GM23338 (cell line): ENCODE results near the gene TNFSF10.

Source experiments
- CREB1 ChIP-seq: fragments of 250-450 bp; sonication (Bioruptor Pico); IDR thresholded peaks from 2 replicates; pipeline ENCODE4 v1.5.0; 2020; ENCODE audit warnings: low read depth, mild to moderate bottlenecking, moderate library complexity
- ETS1 ChIP-seq: IDR thresholded peaks from 2 replicates; pipeline ENCODE4 v1.6.1; 2016; ENCODE audit warnings: antibody characterized with exemption
- EZH2 ChIP-seq: fragments of 200-600 bp; sonication (generic); IDR thresholded peaks from one replicate; pipeline ENCODE4 v1.8.0; 2017; ENCODE audit warnings: antibody characterized with exemption, mild to moderate bottlenecking, low read depth; ENCODE audit not compliant: unreplicated experiment
- EZH2phosphoT487 ChIP-seq: fragments of 200-600 bp; sonication (generic); IDR thresholded peaks from one replicate; pipeline ENCODE4 v1.8.1; 2018; ENCODE audit warnings: antibody characterized with exemption; ENCODE audit not compliant: unreplicated experiment
- JUNB ChIP-seq: IDR thresholded peaks from one replicate; pipeline ENCODE4 v1.6.1; 2016; ENCODE audit warnings: antibody characterized with exemption; ENCODE audit not compliant: unreplicated experiment
- NANOG ChIP-seq: IDR thresholded peaks from 2 replicates; pipeline ENCODE4 v1.6.1; 2016; ENCODE audit warnings: antibody characterized with exemption, borderline replicate concordance
- POLR2AphosphoS5 ChIP-seq: IDR thresholded peaks from 2 replicates; pipeline ENCODE4 v1.6.1; 2016; ENCODE audit warnings: antibody characterized with exemption, low read depth
- STAT1 ChIP-seq: IDR thresholded peaks from one replicate; pipeline ENCODE4 v1.6.1; 2016; ENCODE audit warnings: antibody characterized with exemption; ENCODE audit not compliant: unreplicated experiment
- ZNF114 ChIP-seq: fragments of 250-450 bp; sonication (Bioruptor Pico); IDR thresholded peaks from 2 replicates; pipeline ENCODE4 v1.5.0; 2020; ENCODE audit warnings: mild to moderate bottlenecking, moderate library complexity
- ZNF331 ChIP-seq: fragments of 250-450 bp; sonication (Bioruptor Pico); IDR thresholded peaks from 2 replicates; pipeline ENCODE4 v1.5.0; 2020; ENCODE audit warnings: low read depth, mild to moderate bottlenecking, moderate library complexity
- TF ChIP-seq, protein P1 (sequence below), 2 experiments: fragments of 200-600 bp in 1 of 2; sonication (generic) in 1 of 2; conservative IDR thresholded peaks; 2 replicates each; pipeline versions ENCODE4 v1.5.1 to v1.6.1; 2016 to 2017; ENCODE audit warnings: antibody characterized with exemption in 2 of 2, low read depth in 2 of 2, mild to moderate bottlenecking in 2 of 2, moderate library complexity in 1 of 2
- TF ChIP-seq, protein P2 (sequence below): IDR thresholded peaks from one replicate; pipeline ENCODE4 v1.6.1; 2018; ENCODE audit warnings: antibody characterized with exemption; ENCODE audit not compliant: unreplicated experiment
- TF ChIP-seq, protein P3 (sequence below): fragments of 250-450 bp; sonication (Bioruptor Pico); IDR thresholded peaks from 2 replicates; pipeline ENCODE4 v1.5.0; 2020; ENCODE audit warnings: mild to moderate bottlenecking, moderate library complexity

GRCh38 chr3:172519740-172520139, 3.5 kb downstream of the TNFSF10 start:
- TF ChIP-seq, protein P1, sequence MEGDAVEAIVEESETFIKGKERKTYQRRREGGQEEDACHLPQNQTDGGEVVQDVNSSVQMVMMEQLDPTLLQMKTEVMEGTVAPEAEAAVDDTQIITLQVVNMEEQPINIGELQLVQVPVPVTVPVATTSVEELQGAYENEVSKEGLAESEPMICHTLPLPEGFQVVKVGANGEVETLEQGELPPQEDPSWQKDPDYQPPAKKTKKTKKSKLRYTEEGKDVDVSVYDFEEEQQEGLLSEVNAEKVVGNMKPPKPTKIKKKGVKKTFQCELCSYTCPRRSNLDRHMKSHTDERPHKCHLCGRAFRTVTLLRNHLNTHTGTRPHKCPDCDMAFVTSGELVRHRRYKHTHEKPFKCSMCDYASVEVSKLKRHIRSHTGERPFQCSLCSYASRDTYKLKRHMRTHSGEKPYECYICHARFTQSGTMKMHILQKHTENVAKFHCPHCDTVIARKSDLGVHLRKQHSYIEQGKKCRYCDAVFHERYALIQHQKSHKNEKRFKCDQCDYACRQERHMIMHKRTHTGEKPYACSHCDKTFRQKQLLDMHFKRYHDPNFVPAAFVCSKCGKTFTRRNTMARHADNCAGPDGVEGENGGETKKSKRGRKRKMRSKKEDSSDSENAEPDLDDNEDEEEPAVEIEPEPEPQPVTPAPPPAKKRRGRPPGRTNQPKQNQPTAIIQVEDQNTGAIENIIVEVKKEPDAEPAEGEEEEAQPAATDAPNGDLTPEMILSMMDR (conservative IDR thresholded peaks at IDR 0.05; ENCODE audit: low read depth in 2 of 2) = no peak
- TF ChIP-seq EZH2phosphoT487 (no peak), CREB1 (CRISPR knock-in tag) (no peak), POLR2AphosphoS5 (no peak), EZH2 (no peak), ETS1 (no peak), NANOG (no peak), STAT1 (no peak), JUNB (no peak), ZNF331 (no peak), ZNF114 (CRISPR knock-in tag) (no peak)
- TF ChIP-seq, protein P2, sequence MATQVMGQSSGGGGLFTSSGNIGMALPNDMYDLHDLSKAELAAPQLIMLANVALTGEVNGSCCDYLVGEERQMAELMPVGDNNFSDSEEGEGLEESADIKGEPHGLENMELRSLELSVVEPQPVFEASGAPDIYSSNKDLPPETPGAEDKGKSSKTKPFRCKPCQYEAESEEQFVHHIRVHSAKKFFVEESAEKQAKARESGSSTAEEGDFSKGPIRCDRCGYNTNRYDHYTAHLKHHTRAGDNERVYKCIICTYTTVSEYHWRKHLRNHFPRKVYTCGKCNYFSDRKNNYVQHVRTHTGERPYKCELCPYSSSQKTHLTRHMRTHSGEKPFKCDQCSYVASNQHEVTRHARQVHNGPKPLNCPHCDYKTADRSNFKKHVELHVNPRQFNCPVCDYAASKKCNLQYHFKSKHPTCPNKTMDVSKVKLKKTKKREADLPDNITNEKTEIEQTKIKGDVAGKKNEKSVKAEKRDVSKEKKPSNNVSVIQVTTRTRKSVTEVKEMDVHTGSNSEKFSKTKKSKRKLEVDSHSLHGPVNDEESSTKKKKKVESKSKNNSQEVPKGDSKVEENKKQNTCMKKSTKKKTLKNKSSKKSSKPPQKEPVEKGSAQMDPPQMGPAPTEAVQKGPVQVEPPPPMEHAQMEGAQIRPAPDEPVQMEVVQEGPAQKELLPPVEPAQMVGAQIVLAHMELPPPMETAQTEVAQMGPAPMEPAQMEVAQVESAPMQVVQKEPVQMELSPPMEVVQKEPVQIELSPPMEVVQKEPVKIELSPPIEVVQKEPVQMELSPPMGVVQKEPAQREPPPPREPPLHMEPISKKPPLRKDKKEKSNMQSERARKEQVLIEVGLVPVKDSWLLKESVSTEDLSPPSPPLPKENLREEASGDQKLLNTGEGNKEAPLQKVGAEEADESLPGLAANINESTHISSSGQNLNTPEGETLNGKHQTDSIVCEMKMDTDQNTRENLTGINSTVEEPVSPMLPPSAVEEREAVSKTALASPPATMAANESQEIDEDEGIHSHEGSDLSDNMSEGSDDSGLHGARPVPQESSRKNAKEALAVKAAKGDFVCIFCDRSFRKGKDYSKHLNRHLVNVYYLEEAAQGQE = no peak
- TF ChIP-seq, protein P3, sequence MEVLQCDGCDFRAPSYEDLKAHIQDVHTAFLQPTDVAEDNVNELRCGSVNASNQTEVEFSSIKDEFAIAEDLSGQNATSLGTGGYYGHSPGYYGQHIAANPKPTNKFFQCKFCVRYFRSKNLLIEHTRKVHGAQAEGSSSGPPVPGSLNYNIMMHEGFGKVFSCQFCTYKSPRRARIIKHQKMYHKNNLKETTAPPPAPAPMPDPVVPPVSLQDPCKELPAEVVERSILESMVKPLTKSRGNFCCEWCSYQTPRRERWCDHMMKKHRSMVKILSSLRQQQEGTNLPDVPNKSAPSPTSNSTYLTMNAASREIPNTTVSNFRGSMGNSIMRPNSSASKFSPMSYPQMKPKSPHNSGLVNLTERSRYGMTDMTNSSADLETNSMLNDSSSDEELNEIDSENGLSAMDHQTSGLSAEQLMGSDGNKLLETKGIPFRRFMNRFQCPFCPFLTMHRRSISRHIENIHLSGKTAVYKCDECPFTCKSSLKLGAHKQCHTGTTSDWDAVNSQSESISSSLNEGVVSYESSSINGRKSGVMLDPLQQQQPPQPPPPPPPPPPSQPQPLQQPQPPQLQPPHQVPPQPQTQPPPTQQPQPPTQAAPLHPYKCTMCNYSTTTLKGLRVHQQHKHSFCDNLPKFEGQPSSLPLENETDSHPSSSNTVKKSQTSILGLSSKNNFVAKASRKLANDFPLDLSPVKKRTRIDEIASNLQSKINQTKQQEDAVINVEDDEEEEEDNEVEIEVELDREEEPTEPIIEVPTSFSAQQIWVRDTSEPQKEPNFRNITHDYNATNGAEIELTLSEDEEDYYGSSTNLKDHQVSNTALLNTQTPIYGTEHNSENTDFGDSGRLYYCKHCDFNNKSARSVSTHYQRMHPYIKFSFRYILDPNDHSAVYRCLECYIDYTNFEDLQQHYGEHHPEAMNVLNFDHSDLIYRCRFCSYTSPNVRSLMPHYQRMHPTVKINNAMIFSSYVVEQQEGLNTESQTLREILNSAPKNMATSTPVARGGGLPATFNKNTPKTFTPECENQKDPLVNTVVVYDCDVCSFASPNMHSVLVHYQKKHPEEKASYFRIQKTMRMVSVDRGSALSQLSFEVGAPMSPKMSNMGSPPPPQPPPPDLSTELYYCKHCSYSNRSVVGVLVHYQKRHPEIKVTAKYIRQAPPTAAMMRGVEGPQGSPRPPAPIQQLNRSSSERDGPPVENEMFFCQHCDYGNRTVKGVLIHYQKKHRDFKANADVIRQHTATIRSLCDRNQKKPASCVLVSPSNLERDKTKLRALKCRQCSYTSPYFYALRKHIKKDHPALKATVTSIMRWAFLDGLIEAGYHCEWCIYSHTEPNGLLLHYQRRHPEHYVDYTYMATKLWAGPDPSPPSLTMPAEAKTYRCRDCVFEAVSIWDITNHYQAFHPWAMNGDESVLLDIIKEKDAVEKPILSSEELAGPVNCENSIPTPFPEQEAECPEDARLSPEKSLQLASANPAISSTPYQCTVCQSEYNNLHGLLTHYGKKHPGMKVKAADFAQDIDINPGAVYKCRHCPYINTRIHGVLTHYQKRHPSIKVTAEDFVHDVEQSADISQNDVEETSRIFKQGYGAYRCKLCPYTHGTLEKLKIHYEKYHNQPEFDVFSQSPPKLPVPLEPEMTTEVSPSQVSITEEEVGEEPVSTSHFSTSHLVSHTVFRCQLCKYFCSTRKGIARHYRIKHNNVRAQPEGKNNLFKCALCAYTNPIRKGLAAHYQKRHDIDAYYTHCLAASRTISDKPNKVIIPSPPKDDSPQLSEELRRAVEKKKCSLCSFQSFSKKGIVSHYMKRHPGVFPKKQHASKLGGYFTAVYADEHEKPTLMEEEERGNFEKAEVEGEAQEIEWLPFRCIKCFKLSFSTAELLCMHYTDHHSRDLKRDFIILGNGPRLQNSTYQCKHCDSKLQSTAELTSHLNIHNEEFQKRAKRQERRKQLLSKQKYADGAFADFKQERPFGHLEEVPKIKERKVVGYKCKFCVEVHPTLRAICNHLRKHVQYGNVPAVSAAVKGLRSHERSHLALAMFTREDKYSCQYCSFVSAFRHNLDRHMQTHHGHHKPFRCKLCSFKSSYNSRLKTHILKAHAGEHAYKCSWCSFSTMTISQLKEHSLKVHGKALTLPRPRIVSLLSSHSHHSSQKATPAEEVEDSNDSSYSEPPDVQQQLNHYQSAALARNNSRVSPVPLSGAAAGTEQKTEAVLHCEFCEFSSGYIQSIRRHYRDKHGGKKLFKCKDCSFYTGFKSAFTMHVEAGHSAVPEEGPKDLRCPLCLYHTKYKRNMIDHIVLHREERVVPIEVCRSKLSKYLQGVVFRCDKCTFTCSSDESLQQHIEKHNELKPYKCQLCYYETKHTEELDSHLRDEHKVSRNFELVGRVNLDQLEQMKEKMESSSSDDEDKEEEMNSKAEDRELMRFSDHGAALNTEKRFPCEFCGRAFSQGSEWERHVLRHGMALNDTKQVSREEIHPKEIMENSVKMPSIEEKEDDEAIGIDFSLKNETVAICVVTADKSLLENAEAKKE (CRISPR knock-in tag) = no peak
